NAMALWA (cell line): ENCODE results near the gene COG2.
"Not testable (repeated sequence)": the region's sequence is repeated elsewhere in the genome, so short reads cannot be mapped to it uniquely, and the experiment has no call there.

ENCODE experiments used
- DNase-seq: peaks from one replicate; pipeline ENCODE4 v3.0.0-alpha.2; 2015; ENCODE audit warnings: low spot score

The COG2 gene

DNA sequence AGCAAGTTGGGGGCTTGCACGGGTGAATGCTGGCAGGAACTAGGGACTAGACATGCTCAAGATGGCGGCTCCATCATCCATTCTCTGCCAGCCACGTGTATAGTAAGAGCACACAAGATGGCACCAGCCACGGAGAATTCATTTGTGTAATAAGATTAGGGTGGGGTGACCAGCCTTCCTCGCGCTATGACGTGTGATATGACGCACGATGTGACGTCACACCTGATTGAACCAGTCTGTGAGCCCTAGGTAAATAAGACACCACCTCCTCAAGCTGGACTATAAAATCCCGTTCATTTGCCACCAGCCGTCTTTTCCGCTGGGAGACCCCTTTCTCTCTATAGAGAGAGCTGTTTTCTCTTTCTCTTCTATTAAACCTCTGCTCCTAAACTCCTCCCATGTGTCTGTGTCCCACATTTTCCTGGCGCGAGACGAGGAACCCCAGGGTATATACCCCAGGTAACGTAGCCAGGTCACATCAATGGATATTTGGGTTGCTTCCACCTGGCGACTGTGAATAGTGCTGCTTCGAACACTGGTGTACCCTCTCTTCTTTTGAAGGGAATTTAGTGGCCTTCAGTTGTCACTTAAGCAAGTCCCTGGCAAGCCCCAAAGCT lies 18.1 kb upstream of the COG2 start:
- DNase-seq: no peak

DNA sequence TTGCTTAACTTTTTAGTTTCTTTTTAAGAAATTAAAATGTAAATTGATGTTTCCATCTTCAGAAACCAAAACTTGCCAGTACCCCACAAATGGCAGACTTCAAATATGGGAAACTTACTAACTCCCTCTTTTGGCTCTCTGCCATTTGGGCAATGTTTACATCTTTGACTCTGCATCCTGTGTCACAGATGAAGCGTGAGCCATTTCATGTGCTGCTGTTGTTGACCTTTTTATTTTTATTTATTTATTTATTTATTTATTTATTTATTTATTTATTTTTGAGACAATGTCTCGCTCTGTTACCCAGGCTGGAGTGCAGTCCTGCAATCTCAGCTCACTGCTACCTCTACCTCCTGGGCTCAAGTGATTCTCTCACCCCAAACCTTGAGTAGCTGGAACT lies 16.0 kb upstream of the COG2 start:
- DNase-seq: no peak

DNA sequence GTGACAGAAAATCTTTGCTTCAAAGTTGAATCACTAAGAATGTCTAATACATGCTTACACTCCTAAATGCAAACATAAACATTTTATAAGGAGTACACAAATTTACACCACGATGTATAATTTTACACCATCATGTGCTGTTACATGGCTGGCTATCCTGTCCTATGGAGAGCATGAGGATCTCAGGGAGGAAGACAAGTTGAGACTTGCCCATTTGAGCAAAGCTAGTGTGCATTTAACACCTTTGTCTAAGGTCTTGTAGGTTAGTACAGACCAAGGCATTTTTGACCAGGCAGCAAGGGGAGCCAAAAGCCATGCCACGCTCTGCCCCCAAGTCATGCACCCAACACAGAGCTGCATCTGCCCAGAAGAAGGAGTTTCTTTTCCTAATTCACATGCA lies 14.5 kb upstream of the COG2 start:
- DNase-seq: no peak

- DNase-seq: no peak
These were observed 12.8 kb upstream of the COG2 start for GRCh38 chr1:230629511-230629910.

- no peak for DNase-seq
These were observed 10.8 kb upstream of the COG2 start for GRCh38 chr1:230631477-230631876.

GRCh38 chr1:230632273-230632873 lies 9.9 kb upstream of the COG2 start:
- peak; percentile 66 for DNase-seq

DNA sequence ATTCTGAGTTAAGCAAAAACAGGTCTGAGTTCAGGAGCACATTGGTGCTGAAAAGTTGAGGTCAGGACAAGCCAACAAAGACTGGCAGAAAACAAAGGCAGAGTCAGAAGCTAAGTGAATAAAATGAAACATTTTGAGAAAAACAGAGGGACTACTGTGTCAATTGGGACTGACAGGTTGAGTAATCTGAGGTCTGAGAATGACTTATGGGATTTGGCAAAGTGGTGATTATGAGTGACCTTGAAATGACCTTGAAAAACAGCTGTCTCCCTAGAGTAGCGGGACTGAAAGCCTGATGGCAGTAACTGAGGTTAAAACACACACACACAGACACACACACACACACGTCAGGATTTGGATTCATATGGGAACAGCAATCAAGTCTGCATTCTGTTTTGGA lies 8.8 kb upstream of the COG2 start:
- DNase-seq: no peak

- no peak for DNase-seq
These were observed 7.9 kb upstream of the COG2 start for GRCh38 chr1:230634384-230634783.

GRCh38 chr1:230636575-230637148 lies 5.6 kb upstream of the COG2 start:
- DNase-seq: no peak

DNA sequence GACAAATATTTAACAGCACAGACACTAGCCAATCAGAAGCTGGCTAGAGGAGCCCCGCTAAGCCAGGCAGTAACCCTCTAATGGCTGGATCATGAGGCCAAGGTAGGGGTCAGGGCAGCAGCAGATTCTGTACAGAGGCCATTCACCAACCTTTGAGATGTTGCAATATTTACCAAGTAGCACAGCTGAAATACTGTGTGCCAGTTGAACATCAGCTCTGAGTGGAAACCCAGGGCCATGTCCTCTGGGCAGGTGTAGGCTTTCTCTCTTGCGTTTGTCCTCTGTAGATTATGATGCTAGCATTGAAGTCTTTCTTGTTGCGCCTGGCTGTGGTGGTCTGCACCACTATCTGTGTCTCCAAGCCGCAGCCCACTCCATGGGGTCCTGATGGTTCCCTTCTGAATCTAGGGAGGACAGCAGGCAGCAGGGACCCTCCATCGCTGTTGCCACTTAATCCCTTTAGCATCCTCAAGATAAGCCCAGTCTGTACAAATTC lies 2.5 kb upstream of the COG2 start:
- no peak for DNase-seq

- DNase-seq: no peak
These were observed 935 bp upstream of the COG2 start for GRCh38 chr1:230641346-230641745.

GRCh38 chr1:230641900-230642262 lies 400 bp upstream of the COG2 start:
- no peak for DNase-seq

- DNase-seq: peak; percentile 42
These were observed 1.6 kb downstream of the COG2 start for GRCh38 chr1:230643908-230644307.

GRCh38 chr1:230646710-230647302 lies 4.5 kb downstream of the COG2 start:
- DNase-seq: no peak

DNA sequence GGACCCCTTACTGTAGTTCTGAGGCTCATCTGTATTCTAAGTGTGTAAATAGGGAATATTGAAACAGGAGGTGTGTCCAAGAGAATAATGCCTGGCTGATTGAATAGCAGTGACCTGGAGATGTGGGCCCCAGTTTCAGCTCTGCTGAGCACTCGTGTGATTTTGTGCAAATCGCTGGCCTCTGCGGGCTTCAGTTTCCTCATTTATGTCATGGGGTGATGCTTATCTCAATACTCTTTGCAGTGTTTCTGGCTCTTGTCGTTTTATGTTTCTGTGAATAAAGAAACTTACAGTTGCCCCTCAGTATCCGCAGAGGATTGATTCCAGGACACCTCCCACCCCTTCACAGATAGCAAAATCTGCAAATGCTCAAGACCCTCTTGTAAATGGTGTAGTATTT lies 5.0 kb downstream of the COG2 start:
- no peak for DNase-seq

GRCh38 chr1:230648114-230648513 lies 5.8 kb downstream of the COG2 start:
- no peak for DNase-seq

GRCh38 chr1:230650300-230650699 lies 8.0 kb downstream of the COG2 start:
- DNase-seq: no peak

- no peak for DNase-seq
These were observed 9.0 kb downstream of the COG2 start for GRCh38 chr1:230651235-230651634.

DNA sequence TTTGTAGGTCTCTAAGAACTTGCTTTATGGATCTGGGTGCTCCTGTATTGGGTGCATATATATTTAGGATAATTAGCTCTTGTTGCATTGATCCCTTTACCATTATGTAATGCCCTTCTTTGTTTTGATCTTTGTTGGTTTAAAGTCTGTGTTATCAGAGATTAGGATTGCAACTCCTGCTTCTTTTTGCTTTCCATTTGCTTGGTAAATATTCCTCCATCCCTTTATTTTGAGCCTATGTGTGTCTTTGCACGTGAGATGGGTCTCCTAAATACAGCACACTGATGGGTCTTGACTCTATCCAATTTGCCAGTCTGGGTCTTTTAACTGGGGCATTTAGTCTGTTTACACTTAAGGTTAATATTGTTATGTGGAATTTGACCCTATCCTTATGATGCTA lies 14.4 kb downstream of the COG2 start:
- DNase-seq: not testable (repeated sequence)

DNA sequence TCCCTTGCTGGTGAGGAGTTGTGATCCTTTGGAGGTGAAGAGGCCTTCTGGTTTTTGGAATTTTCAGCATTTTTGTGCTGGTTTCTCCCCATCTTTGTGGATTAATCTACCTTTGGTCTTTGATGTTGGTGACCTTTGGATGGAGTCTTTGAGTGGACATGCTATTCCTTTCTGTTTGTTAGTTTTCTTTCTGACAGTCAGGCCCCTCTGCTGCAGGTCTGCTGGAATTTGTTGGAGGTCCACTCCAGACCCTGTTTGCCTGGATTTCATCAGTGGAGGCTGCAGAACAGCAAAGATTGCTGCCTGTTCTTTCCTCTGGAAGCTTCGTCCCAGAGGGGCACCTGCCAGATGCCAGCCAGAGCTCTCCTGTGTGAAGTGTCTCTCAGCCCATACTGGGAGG lies 15.8 kb downstream of the COG2 start:
- not testable (repeated sequence) for DNase-seq

- no peak for DNase-seq
These were observed 16.4 kb downstream of the COG2 start for GRCh38 chr1:230658691-230659090.

DNA sequence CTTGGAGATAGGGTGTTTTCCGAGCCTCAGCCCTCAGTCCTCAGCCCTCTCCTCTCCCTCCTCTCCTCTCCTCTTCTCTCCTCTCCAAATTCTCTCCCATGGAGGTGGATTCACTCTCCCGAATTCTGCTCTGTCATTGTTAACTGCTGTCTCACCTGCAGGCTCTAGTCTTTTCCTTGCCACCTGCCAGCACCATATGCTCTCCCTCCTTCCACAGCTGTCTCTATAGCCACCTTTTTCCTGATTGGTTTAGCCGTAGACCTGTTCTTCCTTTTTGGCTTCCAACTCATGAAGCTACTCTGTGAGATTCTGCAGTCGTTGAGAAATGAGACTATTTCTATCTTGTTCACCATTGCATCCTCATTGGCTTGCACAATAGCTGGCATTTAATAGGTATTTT lies 19.7 kb downstream of the COG2 start:
- no peak for DNase-seq

- no peak for DNase-seq
These were observed 25.9 kb downstream of the COG2 start for GRCh38 chr1:230668227-230668626.
